NCI-H82 treated with DMSO at 0.1 percent for 48 hours (cell line): Measurements from ENCODE around the gene CDC14B.
A peak's percentile ranks its signal among the peaks of the same experiment; 100 is the strongest.
"Not testable (repeated sequence)": the region's sequence is repeated elsewhere in the genome, so short reads cannot be mapped to it uniquely, and the experiment has no call there.

Experiments
- DNase-seq: peaks from one replicate; lab custom pipeline; 2025; ENCODE audit not compliant: unreplicated experiment; lab: John Stamatoyannopoulos, UW

Gene CDC14B

GRCh38 chr9:96626912-96627311 lies 7.3 kb upstream of the CDC14B start:
- DNase-seq: no peak

- DNase-seq: no peak
Observed at GRCh38 chr9:96621618-96622017, 2.0 kb upstream of the CDC14B start.

- DNase-seq: no peak
Observed at GRCh38 chr9:96620832-96621269, 1.2 kb upstream of the CDC14B start.

GRCh38 chr9:96620181-96620514 lies 505 bp upstream of the CDC14B start:
- DNase-seq: no peak

GRCh38 chr9:96619124-96619465 lies 548 bp downstream of the CDC14B start:
- DNase-seq: no peak

- DNase-seq: peak; percentile 85
Observed at GRCh38 chr9:96618209-96619123, 1.2 kb downstream of the CDC14B start.

GRCh38 chr9:96617439-96618185 lies 2.0 kb downstream of the CDC14B start:
- no peak for DNase-seq

GRCh38 chr9:96616817-96617438 lies 2.7 kb downstream of the CDC14B start:
- DNase-seq: no peak

GRCh38 chr9:96615411-96615810 lies 4.2 kb downstream of the CDC14B start:
- no peak for DNase-seq

GRCh38 chr9:96614664-96615063 lies 5.0 kb downstream of the CDC14B start:
- DNase-seq: not testable (repeated sequence)

GRCh38 chr9:96612966-96613589 lies 6.6 kb downstream of the CDC14B start:
- DNase-seq: no peak

- no peak for DNase-seq
Observed at GRCh38 chr9:96612105-96612965, 7.3 kb downstream of the CDC14B start.

GRCh38 chr9:96611302-96611701 lies 8.3 kb downstream of the CDC14B start:
- no peak for DNase-seq

GRCh38 chr9:96609732-96610131 lies 9.9 kb downstream of the CDC14B start:
- DNase-seq: no peak

GRCh38 chr9:96607971-96608370 lies 11.7 kb downstream of the CDC14B start:
- DNase-seq: no peak

- DNase-seq: no peak
Observed at GRCh38 chr9:96605328-96605727, 14.3 kb downstream of the CDC14B start.

GRCh38 chr9:96604004-96604319 lies 15.7 kb downstream of the CDC14B start:
- DNase-seq: no peak

- DNase-seq: no peak
Observed at GRCh38 chr9:96603305-96604003, 16.2 kb downstream of the CDC14B start.

GRCh38 chr9:96599298-96599697 lies 20.3 kb downstream of the CDC14B start:
- no peak for DNase-seq

- DNase-seq: no peak
Observed at GRCh38 chr9:96596601-96597111, 23.0 kb downstream of the CDC14B start.
